Retina (tissue), 1 donor: ENCODE data around the gene CCDC3.

ENCODE experiments used
- DNase-seq: peaks from one replicate; pipeline ENCODE4 v3.0.0-alpha.2; 2016

The CCDC3 gene

GRCh38 chr10:12919574-12919973, 81.9 kb downstream of the CCDC3 start:
- no peak for DNase-seq

DNA sequence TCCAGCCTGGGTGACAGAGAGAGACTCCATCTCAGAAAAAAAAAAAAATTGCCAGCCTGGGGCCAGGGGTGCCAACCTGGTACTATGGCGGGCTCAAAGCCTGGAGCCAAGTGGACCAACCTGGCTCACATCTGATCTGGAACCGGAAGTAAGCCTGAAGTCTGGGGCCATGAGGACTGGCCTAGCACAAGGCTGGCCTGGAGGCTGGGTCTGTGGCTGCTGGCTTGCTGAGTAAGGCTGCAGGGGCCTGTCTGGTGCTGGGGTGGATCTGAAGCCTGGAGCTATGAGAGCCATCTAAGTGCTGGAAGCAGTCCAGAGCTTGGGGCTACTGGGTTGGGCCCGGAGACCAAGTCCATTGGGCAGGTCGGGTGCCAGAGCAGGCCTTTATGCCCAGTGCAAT, 84.9 kb downstream of the CCDC3 start:
- DNase-seq, result no peak

DNA sequence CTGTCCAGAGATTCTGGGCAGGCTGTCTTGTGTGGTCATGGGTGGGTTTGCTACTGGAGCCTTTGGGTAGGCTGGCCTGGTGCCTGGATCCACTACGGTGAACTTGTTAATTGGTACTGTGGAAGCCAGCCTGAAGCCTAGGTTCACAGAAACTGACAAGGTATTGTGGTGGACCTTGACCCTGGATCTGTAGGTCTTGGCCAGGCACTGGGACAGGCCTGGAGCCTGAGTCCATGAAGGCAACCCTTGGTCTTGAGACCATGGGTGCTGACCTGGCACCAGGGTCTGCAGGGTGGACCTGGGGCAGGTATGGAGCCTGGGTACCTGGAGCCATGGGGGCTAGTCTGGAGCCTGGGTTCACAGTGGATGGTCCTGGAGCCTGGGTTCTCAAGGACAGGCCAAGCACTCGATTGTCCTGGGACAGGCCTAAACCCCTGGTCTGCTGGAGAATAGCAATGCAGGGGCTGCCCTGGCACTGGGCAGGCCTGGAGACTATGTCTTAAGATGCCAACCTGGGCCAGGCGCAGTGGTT, 85.8 kb downstream of the CCDC3 start:
- DNase-seq, result no peak

DNA sequence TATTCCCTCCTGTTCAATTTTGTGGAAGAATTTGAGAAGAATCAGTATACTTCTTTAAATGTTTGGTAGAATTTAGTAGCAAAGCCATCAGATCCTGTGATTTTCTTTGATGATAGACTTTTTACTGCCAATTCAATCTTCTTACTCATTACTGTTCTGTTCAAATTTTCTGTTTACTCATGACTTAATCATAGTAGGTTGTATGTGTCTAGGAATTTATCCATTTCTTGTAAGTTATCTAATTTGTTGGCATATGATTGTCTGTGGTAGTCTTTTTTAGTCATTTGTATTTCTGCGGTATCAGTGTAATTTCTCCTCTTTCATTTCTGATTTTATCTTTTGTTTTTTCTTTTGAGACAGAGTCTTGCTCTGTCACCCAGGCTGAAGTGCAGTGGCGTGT, 87.4 kb downstream of the CCDC3 start:
- DNase-seq, result no peak

- no peak for DNase-seq
Observed at GRCh38 chr10:12911795-12912194, 89.7 kb downstream of the CCDC3 start.

- DNase-seq, result no peak
Observed at GRCh38 chr10:12910835-12911234, 90.7 kb downstream of the CCDC3 start.

- DNase-seq, result no peak
Observed at GRCh38 chr10:12909836-12910185, 91.7 kb downstream of the CCDC3 start.

DNA sequence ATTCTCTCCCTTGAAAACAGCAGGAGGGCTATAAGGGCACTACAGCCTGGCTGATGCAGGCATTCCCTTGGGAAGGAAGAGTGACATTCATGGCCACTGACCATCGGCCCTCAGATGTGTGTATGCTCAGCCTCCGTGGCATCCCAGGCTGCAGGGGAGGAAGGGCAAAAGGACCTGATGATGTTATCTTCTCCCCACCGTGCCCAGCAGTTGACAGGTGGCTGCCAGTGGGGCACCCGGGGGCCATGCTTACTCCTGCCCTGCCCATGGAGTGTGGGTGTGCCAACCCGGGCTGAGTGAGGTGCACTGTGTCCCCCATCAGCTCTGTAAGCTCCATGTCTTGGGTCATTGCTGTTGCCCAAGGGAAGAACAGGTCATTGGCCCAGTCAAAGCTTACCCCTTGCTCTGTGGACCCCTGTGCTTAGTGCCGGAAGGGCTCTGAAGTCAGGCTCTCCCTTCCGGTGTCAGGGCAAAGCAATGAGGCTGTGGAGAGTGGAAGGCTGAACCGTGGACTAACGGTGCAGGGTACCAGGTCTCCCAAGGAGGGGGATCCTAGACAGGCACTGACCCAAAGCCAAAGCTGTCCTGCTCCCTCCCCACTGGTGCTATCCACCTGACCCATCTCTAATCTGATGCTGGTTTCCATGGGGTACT, 92.2 kb downstream of the CCDC3 start:
- DNase-seq, result no peak

DNA sequence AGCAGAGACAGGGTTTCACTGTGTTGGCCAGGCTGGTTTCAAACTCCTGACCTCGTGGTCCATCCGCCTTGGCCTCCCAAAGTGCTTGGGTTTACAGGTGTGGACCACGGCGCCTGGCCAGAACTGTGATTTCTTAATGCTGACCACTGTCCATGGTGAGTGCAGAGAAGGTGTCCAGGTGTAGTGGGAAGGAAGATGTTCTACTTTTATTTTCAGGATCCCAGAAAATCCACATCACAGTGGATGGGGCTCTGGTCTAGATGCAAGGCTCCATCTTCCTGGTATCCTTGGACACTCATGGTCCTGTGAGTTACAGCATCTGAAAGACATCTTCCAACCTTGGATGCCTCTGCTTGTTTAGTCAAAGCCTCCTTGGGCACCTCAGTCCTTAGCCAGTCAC, 92.7 kb downstream of the CCDC3 start:
- no peak for DNase-seq

DNA sequence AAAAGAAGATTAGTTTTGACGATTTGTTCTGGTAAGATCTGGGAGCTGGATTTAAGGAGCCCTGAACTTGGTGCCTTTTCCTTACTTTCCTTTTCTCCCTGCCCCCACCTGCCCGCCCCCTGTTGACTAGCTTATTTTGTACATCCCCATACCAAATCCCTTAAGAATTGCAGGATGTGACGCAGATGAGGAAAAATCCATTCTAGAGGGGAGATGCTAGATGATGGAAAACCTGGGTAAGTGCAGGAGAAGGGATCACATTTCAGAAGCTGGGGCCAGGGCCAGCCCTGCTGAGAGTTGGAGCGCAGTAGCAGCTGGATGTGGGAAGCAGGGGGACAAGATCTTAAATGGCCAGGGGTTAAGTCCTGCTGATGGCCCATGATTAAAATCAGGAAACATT, 93.9 kb downstream of the CCDC3 start:
- no peak for DNase-seq

DNA sequence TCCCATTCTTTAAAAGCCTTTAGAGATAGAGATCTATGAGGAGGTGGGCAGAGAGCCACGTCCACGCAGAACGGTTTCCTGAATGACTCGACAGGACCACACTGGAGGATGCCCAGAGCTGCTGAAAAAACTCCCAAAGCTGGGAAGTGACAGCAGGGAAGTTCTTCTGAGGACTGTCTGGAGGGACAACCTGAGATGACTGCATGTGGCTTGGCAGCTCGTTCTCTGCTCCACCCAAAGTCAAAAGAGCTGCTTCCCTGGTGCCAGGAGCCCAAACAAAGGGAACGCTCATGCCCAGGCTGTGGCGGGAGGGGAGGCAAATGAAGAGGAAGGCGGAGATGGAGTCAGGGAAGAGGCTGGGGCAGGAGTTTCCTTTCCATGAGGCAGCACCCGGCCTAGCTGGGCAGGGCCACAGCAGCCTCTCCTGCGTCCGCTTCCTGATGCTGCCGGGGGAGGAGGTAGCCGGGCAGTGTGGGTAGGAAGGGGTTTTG, 95.4 kb downstream of the CCDC3 start:
- DNase-seq, result no peak

DNA sequence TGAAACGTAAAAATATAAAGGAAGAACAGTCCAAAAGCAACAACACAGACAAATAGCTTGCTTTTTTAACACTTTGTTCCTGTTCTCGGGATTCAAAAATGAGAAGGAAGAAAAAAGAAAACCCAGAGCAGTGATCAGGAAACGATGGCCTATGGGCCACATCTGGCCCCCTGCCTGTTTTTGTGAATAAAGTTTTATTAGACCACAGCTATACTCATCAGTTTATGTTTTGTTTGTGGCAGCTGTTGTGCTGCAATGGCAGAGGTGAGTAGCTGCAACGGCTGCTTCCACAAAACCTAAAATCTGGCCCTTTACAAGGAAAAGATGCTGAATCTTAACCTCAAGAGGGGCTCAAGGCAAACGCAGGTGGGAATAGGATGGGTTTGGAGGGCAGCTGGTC, 96.4 kb downstream of the CCDC3 start:
- no peak for DNase-seq

DNA sequence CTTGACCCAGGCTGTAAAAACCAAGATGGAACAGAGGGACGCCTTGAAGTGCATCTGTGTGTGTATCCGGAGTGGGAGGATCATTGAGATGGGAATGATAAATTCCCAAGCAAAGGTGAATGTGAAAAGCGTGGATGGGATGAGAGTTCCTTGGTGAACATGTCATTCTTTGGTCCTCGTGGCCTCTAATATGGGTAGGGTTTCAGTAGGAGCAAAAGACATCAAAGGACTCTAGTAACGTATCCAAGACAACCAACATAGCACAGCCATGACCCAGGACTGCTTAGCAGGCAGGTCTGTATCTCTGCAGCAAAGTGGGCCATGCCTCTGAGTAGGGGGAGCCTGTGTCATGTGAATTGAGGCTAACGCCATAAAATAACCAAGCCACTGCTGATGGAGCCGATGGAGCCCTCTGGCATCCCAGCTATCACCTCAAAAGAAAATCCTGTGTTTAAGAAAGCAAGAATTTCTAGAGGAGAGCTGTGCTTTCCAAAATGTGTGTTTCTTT, 98.6 kb downstream of the CCDC3 start:
- no peak for DNase-seq

GRCh38 chr10:12902135-12902572, 99.4 kb downstream of the CCDC3 start:
- DNase-seq, result peak; percentile 61

- no peak for DNase-seq
Observed at GRCh38 chr10:12899546-12899945, 102.0 kb downstream of the CCDC3 start.

GRCh38 chr10:12898271-12898670, 103.2 kb downstream of the CCDC3 start:
- no peak for DNase-seq

DNA sequence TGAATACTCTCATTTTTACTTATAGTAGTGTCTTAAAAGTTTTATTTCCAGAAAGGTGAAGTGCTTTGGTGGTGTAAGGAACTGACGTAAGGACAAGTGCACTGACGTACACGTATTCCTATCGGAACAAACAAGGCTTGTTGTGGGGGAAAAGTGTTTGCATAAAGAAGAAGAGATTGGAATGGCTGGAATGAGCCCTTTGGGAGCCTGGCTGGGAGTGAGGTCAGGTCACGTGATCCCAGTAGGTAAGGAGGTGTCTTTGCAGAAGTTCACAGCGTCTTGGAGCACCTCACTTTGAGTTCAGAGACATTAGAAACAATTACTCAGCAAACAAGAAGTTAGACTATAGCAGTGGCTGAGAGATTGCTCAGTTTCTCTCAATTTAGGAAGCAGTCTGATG, 104.2 kb downstream of the CCDC3 start:
- DNase-seq, result no peak

DNA sequence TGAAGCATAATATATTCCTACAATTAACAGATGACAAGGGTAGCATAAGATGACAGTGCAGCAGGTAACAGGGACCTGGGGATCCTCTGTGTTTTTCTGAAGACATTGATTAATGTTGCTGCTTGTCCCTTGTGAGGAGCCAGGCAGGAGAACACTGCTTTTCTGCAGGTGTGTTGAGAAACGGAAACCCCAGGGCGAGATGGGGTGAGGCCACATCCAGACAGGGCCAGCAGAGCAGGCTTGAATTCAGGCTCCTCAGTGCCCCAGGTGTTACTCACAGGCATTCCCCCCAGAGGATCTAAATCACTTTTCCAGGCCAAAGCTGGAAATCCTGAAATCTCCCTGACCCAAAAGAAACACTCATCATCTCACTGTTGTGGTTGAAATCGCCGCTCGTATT, 105.3 kb downstream of the CCDC3 start:
- DNase-seq, result no peak

DNA sequence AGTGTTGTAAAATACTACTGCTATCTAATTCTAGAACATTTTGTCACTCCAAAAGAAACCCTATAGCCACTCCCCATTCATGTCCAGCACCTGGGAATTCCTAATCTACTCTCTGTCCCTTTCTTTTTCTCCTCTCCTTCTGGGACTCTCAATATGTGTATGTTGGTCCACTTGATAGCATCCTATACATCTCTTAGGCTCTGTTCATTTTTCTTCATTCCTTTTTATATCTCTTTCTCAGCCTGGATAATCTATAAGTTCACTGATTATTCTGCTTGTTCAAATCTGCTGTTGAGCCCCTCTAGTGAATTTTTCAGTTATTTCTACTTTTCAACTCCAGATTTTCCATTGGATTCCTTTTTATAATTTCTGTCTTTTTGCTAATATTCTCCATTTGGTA, 108.6 kb downstream of the CCDC3 start:
- DNase-seq, result no peak

DNA sequence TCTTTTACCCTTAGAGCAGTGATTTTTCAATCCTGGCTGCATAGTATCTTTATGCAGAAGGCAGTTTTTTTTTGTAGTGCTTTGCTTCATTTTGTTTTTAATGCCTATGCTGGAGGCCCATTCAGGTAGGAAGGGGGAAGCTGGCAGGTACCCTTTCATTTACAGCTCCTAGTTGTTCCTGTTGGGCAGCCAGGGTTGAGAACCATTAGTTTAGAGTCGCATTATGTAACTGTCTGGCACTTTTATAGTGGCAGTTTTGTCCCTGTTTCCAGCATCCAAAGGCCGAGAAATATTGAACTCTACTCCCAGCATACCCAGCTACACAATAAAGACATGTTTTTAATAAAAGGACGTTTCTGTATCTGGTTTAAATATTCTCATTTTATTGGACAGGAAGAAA, 110.6 kb downstream of the CCDC3 start:
- no peak for DNase-seq

DNA sequence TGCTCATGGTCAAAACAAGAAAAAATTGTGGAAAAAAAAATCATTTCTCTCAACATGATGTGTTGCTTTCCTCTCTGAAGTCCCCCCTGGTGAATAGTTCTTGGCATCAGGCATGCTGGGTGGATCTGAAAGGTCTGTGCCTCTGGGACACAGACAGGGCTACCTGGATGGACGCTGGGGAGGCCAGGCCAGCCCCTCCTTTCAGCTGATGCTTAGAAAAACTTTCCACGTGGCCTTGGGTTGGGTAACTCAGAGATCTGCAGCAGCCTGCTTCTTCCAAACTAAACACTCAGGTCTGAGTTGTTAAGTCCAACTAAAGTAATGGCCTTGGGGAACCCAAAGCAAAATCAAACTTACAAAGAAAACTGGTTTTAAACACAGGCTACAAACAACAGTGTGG, 113.0 kb downstream of the CCDC3 start:
- no peak for DNase-seq

DNA sequence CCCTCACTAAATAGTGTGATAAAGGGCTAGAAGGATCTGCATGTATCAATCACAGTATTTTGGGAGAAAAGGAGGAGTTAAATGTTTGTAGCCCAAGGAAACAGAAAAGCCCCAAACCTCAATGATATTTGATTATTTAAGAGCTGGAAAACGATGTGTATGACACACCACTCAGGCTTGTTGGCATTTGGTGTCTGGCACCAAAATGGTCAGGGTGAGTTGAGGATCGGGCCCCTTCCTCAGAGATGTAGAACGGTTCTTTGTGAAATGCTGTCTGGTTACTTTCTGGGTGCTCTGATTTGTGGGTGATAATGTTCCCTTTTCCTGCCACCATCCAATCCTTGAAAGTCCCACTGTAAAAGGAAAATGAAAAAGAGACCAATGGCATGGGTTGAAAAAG, 113.7 kb downstream of the CCDC3 start:
- DNase-seq, result no peak

DNA sequence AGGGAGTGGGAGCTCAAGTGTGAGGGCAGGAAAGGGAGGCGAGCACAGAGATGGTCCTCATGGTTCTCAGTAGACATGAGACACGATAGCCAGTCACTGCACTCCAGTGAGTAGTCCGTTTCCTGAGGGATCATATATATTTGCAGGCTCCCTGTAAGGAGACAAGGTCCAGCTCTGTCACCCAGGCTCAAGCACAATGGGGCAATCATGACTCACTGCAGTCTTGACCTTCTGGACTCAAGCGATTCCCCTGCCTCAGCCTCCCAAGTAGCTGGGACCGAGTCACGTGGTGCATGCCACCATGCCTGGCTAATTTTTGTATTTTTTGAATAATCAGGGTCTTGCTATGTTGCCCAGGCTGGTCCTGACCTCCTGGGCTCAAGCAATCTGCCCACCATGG, 116.7 kb downstream of the CCDC3 start:
- DNase-seq, result no peak

GRCh38 chr10:12880423-12880822, 121.1 kb downstream of the CCDC3 start:
- no peak for DNase-seq

GRCh38 chr10:12877150-12877549, 124.4 kb downstream of the CCDC3 start:
- no peak for DNase-seq
